ENCODE results near the gene DMRT3. TPM values are rescaled to one million over a fixed set of nuclear protein-coding genes. Genes with fewer than 3 reads are reported as not detected.

The DMRT3 gene
- total RNA-seq, 1 experiment from 2014 or later, result not detected

DNA sequence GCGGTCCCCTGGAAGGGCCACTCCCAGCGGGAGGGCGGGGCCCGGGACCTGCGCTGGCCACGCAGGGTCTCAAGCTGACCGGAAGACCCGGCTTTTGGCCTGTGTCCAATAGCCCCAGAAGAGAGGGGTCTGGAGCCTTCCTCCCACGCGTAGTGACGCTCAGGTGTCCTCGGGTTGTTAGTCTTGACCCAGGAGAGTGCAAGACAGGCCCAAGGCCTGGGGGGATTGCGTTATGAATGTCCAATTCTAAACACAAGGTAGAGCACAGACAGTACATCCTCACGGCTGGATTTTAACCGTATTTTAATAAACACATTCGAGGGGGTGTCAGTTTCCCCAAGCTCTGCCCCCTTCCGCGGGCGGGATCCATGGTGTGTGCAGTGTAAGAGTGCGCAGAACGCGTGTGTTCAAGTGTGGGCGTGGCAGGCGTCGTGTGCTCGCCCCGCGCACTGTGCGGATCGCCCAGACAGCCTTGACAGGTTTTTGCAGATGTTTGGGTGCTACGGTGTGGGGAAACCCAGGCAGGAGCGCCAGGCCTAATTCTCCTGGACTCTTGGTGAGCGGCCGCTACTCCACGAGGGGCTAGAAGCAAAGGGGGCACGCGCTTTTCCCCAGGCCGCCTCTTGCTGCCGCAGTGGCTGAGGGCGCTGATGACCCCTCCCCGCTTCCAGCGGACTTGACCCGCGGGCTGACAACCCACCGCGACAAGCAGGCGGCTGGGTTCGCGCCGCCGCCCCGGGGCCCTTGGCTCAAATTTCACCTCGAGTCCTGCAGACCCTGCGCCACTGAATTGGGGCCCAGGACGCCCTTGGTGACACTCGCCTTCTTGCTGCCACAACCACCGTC lies 6.1 kb upstream of the DMRT3 start:
- H3K27me3 Mint-ChIP-seq (ENCODE audit: low read depth), result peaks cover 98% of the 10 kb centered on the region
- H3K9me3 Mint-ChIP-seq, result no peaks in the 10 kb centered on the region
- H3K36me3 Mint-ChIP-seq, result no peaks in the 10 kb centered on the region
- CTCF ChIA-PET, result interaction anchor here (1.0 to 1.7 kb wide), 4 partner anchors 8 to 61 kb away, joined by 3 to 5 read pairs (median 4); no protein-coding TSS in a partner anchor
- POLR2A ChIA-PET, result no interaction called here
- H3K27ac Mint-ChIP-seq, result no peak overlapping the region
- ATAC-seq (no peak), DNase-seq (ENCODE audit: low spot score) (peak; percentile 68)
- H3K4me1 Mint-ChIP-seq, result peaks cover 66% of the 10 kb centered on the region
- H3K4me3 Mint-ChIP-seq, result peak overlapping the region; percentile 66
- TF ChIP-seq, protein P1, sequence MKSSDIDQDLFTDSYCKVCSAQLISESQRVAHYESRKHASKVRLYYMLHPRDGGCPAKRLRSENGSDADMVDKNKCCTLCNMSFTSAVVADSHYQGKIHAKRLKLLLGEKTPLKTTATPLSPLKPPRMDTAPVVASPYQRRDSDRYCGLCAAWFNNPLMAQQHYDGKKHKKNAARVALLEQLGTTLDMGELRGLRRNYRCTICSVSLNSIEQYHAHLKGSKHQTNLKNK (CRISPR knock-in tag; IDR thresholded peaks at IDR 0.05), result no peak
- TF ChIP-seq SP1 (CRISPR knock-in tag; conservative IDR thresholded peaks at IDR 0.05) (no peak; the same call in 1 of the 2 replicates), MYBL2 (CRISPR knock-in tag; IDR thresholded peaks at IDR 0.05) (no peak), TP53 (CRISPR knock-in tag; IDR thresholded peaks at IDR 0.05) (no peak), ZBTB21 (CRISPR knock-in tag; IDR thresholded peaks at IDR 0.05; ENCODE audit: borderline replicate concordance) (no peak), CBFB (CRISPR knock-in tag; IDR thresholded peaks at IDR 0.05; ENCODE audit: low read depth) (no peak), IRF2 (CRISPR knock-in tag; IDR thresholded peaks at IDR 0.05; ENCODE audit: borderline replicate concordance, low read depth) (no peak), SMAD4 (CRISPR knock-in tag; IDR thresholded peaks at IDR 0.05) (no peak), HMGA2 (CRISPR knock-in tag; IDR thresholded peaks at IDR 0.05) (no peak), NR2C2 (CRISPR knock-in tag; IDR thresholded peaks at IDR 0.05) (no peak), ZNF396 (CRISPR knock-in tag; IDR thresholded peaks at IDR 0.05; ENCODE audit: borderline replicate concordance) (no peak), NFATC4 (CRISPR knock-in tag; IDR thresholded peaks at IDR 0.05) (no peak), ELF4 (CRISPR knock-in tag; IDR thresholded peaks at IDR 0.05; ENCODE audit: low read depth) (no peak)
- TF ChIP-seq, protein P2, sequence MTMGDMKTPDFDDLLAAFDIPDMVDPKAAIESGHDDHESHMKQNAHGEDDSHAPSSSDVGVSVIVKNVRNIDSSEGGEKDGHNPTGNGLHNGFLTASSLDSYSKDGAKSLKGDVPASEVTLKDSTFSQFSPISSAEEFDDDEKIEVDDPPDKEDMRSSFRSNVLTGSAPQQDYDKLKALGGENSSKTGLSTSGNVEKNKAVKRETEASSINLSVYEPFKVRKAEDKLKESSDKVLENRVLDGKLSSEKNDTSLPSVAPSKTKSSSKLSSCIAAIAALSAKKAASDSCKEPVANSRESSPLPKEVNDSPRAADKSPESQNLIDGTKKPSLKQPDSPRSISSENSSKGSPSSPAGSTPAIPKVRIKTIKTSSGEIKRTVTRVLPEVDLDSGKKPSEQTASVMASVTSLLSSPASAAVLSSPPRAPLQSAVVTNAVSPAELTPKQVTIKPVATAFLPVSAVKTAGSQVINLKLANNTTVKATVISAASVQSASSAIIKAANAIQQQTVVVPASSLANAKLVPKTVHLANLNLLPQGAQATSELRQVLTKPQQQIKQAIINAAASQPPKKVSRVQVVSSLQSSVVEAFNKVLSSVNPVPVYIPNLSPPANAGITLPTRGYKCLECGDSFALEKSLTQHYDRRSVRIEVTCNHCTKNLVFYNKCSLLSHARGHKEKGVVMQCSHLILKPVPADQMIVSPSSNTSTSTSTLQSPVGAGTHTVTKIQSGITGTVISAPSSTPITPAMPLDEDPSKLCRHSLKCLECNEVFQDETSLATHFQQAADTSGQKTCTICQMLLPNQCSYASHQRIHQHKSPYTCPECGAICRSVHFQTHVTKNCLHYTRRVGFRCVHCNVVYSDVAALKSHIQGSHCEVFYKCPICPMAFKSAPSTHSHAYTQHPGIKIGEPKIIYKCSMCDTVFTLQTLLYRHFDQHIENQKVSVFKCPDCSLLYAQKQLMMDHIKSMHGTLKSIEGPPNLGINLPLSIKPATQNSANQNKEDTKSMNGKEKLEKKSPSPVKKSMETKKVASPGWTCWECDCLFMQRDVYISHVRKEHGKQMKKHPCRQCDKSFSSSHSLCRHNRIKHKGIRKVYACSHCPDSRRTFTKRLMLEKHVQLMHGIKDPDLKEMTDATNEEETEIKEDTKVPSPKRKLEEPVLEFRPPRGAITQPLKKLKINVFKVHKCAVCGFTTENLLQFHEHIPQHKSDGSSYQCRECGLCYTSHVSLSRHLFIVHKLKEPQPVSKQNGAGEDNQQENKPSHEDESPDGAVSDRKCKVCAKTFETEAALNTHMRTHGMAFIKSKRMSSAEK (CRISPR knock-in tag; IDR thresholded peaks at IDR 0.05; ENCODE audit: borderline replicate concordance), result no peak
- TF ChIP-seq, protein P3, sequence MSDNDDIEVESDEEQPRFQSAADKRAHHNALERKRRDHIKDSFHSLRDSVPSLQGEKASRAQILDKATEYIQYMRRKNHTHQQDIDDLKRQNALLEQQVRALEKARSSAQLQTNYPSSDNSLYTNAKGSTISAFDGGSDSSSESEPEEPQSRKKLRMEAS (CRISPR knock-in tag; IDR thresholded peaks at IDR 0.05), result no peak; the same call in 1 of the 2 replicates
- TF ChIP-seq, protein P4, sequence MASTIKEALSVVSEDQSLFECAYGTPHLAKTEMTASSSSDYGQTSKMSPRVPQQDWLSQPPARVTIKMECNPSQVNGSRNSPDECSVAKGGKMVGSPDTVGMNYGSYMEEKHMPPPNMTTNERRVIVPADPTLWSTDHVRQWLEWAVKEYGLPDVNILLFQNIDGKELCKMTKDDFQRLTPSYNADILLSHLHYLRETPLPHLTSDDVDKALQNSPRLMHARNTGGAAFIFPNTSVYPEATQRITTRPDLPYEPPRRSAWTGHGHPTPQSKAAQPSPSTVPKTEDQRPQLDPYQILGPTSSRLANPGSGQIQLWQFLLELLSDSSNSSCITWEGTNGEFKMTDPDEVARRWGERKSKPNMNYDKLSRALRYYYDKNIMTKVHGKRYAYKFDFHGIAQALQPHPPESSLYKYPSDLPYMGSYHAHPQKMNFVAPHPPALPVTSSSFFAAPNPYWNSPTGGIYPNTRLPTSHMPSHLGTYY (CRISPR knock-in tag; IDR thresholded peaks at IDR 0.05), result no peak
- TF ChIP-seq, protein P5, sequence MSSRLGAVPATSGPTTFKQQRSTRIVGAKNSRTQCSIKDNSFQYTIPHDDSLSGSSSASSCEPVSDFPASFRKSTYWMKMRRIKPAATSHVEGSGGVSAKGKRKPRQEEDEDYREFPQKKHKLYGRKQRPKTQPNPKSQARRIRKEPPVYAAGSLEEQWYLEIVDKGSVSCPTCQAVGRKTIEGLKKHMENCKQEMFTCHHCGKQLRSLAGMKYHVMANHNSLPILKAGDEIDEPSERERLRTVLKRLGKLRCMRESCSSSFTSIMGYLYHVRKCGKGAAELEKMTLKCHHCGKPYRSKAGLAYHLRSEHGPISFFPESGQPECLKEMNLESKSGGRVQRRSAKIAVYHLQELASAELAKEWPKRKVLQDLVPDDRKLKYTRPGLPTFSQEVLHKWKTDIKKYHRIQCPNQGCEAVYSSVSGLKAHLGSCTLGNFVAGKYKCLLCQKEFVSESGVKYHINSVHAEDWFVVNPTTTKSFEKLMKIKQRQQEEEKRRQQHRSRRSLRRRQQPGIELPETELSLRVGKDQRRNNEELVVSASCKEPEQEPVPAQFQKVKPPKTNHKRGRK (CRISPR knock-in tag; IDR thresholded peaks at IDR 0.05; ENCODE audit: borderline replicate concordance), result no peak
- TF ChIP-seq, protein P6, sequence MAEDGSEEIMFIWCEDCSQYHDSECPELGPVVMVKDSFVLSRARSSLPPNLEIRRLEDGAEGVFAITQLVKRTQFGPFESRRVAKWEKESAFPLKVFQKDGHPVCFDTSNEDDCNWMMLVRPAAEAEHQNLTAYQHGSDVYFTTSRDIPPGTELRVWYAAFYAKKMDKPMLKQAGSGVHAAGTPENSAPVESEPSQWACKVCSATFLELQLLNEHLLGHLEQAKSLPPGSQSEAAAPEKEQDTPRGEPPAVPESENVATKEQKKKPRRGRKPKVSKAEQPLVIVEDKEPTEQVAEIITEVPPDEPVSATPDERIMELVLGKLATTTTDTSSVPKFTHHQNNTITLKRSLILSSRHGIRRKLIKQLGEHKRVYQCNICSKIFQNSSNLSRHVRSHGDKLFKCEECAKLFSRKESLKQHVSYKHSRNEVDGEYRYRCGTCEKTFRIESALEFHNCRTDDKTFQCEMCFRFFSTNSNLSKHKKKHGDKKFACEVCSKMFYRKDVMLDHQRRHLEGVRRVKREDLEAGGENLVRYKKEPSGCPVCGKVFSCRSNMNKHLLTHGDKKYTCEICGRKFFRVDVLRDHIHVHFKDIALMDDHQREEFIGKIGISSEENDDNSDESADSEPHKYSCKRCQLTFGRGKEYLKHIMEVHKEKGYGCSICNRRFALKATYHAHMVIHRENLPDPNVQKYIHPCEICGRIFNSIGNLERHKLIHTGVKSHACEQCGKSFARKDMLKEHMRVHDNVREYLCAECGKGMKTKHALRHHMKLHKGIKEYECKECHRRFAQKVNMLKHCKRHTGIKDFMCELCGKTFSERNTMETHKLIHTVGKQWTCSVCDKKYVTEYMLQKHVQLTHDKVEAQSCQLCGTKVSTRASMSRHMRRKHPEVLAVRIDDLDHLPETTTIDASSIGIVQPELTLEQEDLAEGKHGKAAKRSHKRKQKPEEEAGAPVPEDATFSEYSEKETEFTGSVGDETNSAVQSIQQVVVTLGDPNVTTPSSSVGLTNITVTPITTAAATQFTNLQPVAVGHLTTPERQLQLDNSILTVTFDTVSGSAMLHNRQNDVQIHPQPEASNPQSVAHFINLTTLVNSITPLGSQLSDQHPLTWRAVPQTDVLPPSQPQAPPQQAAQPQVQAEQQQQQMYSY (CRISPR knock-in tag; IDR thresholded peaks at IDR 0.05), result peak; percentile 76
- TF ChIP-seq, protein P7, sequence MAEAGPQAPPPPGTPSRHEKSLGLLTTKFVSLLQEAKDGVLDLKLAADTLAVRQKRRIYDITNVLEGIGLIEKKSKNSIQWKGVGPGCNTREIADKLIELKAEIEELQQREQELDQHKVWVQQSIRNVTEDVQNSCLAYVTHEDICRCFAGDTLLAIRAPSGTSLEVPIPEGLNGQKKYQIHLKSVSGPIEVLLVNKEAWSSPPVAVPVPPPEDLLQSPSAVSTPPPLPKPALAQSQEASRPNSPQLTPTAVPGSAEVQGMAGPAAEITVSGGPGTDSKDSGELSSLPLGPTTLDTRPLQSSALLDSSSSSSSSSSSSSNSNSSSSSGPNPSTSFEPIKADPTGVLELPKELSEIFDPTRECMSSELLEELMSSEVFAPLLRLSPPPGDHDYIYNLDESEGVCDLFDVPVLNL (CRISPR knock-in tag; IDR thresholded peaks at IDR 0.05; ENCODE audit: borderline replicate concordance, low read depth), result 0 out of 2 replicates have a peak, but pooled peaks have one; percentile 35
- TF ChIP-seq, protein P8, sequence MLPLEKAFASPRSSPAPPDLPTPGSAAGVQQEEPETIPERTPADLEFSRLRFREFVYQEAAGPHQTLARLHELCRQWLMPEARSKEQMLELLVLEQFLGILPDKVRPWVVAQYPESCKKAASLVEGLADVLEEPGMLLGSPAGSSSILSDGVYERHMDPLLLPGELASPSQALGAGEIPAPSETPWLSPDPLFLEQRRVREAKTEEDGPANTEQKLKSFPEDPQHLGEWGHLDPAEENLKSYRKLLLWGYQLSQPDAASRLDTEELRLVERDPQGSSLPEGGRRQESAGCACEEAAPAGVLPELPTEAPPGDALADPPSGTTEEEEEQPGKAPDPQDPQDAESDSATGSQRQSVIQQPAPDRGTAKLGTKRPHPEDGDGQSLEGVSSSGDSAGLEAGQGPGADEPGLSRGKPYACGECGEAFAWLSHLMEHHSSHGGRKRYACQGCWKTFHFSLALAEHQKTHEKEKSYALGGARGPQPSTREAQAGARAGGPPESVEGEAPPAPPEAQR (CRISPR knock-in tag; IDR thresholded peaks at IDR 0.05), result no peak
- TF ChIP-seq, protein P9, sequence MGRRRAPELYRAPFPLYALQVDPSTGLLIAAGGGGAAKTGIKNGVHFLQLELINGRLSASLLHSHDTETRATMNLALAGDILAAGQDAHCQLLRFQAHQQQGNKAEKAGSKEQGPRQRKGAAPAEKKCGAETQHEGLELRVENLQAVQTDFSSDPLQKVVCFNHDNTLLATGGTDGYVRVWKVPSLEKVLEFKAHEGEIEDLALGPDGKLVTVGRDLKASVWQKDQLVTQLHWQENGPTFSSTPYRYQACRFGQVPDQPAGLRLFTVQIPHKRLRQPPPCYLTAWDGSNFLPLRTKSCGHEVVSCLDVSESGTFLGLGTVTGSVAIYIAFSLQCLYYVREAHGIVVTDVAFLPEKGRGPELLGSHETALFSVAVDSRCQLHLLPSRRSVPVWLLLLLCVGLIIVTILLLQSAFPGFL (CRISPR knock-in tag; IDR thresholded peaks at IDR 0.05; ENCODE audit: borderline replicate concordance), result no peak
